K562 (cell line): ENCODE data around the gene TM9SF4.

Experiments used
- BHLHE40 ChIP-seq: IDR thresholded peaks from 2 replicates; pipeline ENCODE4 v1.6.1; 2011; ENCODE audit warnings: low read length, improper control_type of control experiment
- BMI1 ChIP-seq: fragments of 150-350 bp; IDR thresholded peaks from 2 replicates; pipeline ENCODE4 v1.6.1; 2014; ENCODE audit warnings: low read length
- POLR2AphosphoS2 ChIP-seq: IDR thresholded peaks from 2 replicates; pipeline ENCODE4 v1.6.1; 2012; ENCODE audit warnings: low read length, improper control_type of control experiment
- POLR2B ChIP-seq: fragments of 450-650 bp; IDR thresholded peaks from 2 replicates; pipeline ENCODE4 v1.6.1; 2018; ENCODE audit warnings: low read depth; ENCODE audit not compliant: partially characterized antibody
- SMAD3 ChIP-seq: fragments of 450-650 bp; formaldehyde crosslinking; conservative IDR thresholded peaks from 2 replicates; pipeline ENCODE4 v1.4.0; 2020; ENCODE audit warnings: mild to moderate bottlenecking
- SMARCA4 ChIP-seq: fragments of 450-650 bp; IDR thresholded peaks from 2 replicates; pipeline ENCODE4 v1.6.1; 2016
- YBX1 ChIP-seq: fragments of 450-650 bp; IDR thresholded peaks from 2 replicates; pipeline ENCODE4 v1.7.1; 2016; ENCODE audit warnings: mild to moderate bottlenecking
- ZFP30 ChIP-seq: fragments of 250-450 bp; sonication (Bioruptor Pico); IDR thresholded peaks from 2 replicates; pipeline ENCODE4 v1.8.0; 2022; ENCODE audit warnings: moderate library complexity, mild to moderate bottlenecking, inconsistent platforms, borderline replicate concordance
- ZKSCAN1 ChIP-seq: fragments of 150-350 bp; IDR thresholded peaks from 2 replicates; pipeline ENCODE4 v1.6.1; 2016; ENCODE audit warnings: low read depth, low read length
- ZNF174 ChIP-seq: fragments of 250-450 bp; sonication (Bioruptor Pico); IDR thresholded peaks from 2 replicates; pipeline ENCODE4 v1.4.0; 2020; ENCODE audit warnings: mild to moderate bottlenecking
- TF ChIP-seq, protein P1 (sequence below), 3 experiments: IDR thresholded peaks in 2 of 3; conservative IDR thresholded peaks in 1 of 3; 2 replicates each; pipeline ENCODE4 v1.5.1; 2011 to 2012; ENCODE audit warnings: low read length in 3 of 3, mild to moderate bottlenecking in 3 of 3, control low read depth in 2 of 3, improper control_type of control experiment in 1 of 3, inconsistent platforms in 1 of 3, low read depth in 1 of 3, mixed read lengths in 1 of 3, moderate library complexity in 1 of 3; ENCODE audit not compliant: insufficient read depth in 2 of 3
- TF ChIP-seq, protein P2 (sequence below): sonication (generic); formaldehyde crosslinking; IDR thresholded peaks from 2 replicates; pipeline ENCODE4 v1.8.0; 2022; ENCODE audit warnings: mild to moderate bottlenecking, missing genetic modification reagents
- TF ChIP-seq, protein P3 (sequence below), 2 experiments: fragments of 450-650 bp; conservative IDR thresholded peaks; 2 replicates each; pipeline ENCODE4 v1.6.1; 2017; ENCODE audit warnings: mild to moderate bottlenecking in 2 of 2, moderate library complexity in 2 of 2

DNA sequence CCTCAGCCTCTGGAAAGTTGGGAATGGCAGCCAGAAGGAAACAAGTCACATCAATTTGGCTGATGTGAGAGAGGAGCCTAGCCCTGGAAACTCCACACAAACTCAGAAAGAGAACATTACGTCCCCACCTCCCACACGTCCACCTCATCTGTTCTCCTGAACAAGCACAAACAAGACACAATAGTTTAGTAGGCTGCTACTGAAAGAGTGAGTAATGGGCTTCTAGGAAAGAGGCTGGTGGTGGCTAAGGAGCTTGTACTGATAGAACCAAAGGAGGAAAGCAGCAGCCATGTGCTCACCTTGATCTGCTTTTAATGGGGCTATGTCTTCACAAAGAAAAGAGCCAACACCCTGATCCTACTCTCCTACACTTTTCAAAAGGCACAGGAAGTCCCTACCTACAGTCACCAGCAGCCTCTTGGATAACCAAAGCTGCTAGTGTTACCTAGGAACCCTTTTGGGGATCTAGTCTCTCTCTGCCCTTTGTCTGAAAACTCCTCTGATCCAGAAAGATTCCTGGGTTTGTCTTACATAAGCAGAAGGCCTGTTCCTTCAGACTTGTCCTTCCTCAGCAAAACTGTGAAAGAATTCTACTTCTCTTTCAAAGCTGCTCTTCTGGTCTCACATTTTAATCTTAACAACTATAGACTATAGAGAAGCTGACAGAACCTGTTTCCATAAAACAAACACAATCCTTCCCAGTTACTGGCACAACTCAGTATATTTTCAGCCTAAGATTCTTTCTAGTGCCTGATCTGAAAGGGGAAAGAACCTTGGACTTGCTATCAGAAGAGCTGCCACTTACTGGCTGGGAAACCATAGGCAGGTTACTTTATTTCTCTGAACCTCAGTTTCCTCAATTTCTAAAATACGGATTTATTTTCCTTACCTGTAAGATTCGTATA, 94.9 kb downstream of the TM9SF4 start:
- TF ChIP-seq ZFP30 (no peak), SMAD3 (no peak), POLR2B (no peak), BHLHE40 (no peak), YBX1 (no peak), ZNF174 (CRISPR knock-in tag) (no peak), SMARCA4 (no peak), ZKSCAN1 (no peak), BMI1 (no peak), POLR2AphosphoS2 (no peak)
- TF ChIP-seq, protein P1, sequence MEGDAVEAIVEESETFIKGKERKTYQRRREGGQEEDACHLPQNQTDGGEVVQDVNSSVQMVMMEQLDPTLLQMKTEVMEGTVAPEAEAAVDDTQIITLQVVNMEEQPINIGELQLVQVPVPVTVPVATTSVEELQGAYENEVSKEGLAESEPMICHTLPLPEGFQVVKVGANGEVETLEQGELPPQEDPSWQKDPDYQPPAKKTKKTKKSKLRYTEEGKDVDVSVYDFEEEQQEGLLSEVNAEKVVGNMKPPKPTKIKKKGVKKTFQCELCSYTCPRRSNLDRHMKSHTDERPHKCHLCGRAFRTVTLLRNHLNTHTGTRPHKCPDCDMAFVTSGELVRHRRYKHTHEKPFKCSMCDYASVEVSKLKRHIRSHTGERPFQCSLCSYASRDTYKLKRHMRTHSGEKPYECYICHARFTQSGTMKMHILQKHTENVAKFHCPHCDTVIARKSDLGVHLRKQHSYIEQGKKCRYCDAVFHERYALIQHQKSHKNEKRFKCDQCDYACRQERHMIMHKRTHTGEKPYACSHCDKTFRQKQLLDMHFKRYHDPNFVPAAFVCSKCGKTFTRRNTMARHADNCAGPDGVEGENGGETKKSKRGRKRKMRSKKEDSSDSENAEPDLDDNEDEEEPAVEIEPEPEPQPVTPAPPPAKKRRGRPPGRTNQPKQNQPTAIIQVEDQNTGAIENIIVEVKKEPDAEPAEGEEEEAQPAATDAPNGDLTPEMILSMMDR (IDR thresholded peaks at IDR 0.05 in 2 of 3, conservative IDR thresholded peaks at IDR 0.05 in 1 of 3; ENCODE audit: insufficient read depth in 2 of 3, low read depth in 1 of 3, low read length in 3 of 3), result no peak
- TF ChIP-seq, protein P2, sequence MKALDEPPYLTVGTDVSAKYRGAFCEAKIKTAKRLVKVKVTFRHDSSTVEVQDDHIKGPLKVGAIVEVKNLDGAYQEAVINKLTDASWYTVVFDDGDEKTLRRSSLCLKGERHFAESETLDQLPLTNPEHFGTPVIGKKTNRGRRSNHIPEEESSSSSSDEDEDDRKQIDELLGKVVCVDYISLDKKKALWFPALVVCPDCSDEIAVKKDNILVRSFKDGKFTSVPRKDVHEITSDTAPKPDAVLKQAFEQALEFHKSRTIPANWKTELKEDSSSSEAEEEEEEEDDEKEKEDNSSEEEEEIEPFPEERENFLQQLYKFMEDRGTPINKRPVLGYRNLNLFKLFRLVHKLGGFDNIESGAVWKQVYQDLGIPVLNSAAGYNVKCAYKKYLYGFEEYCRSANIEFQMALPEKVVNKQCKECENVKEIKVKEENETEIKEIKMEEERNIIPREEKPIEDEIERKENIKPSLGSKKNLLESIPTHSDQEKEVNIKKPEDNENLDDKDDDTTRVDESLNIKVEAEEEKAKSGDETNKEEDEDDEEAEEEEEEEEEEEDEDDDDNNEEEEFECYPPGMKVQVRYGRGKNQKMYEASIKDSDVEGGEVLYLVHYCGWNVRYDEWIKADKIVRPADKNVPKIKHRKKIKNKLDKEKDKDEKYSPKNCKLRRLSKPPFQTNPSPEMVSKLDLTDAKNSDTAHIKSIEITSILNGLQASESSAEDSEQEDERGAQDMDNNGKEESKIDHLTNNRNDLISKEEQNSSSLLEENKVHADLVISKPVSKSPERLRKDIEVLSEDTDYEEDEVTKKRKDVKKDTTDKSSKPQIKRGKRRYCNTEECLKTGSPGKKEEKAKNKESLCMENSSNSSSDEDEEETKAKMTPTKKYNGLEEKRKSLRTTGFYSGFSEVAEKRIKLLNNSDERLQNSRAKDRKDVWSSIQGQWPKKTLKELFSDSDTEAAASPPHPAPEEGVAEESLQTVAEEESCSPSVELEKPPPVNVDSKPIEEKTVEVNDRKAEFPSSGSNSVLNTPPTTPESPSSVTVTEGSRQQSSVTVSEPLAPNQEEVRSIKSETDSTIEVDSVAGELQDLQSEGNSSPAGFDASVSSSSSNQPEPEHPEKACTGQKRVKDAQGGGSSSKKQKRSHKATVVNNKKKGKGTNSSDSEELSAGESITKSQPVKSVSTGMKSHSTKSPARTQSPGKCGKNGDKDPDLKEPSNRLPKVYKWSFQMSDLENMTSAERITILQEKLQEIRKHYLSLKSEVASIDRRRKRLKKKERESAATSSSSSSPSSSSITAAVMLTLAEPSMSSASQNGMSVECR (CRISPR knock-in tag), result no peak
- TF ChIP-seq, protein P3, sequence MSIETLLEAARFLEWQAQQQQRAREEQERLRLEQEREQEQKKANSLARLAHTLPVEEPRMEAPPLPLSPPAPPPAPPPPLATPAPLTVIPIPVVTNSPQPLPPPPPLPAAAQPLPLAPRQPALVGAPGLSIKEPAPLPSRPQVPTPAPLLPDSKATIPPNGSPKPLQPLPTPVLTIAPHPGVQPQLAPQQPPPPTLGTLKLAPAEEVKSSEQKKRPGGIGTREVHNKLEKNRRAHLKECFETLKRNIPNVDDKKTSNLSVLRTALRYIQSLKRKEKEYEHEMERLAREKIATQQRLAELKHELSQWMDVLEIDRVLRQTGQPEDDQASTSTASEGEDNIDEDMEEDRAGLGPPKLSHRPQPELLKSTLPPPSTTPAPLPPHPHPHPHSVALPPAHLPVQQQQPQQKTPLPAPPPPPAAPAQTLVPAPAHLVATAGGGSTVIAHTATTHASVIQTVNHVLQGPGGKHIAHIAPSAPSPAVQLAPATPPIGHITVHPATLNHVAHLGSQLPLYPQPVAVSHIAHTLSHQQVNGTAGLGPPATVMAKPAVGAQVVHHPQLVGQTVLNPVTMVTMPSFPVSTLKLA (conservative IDR thresholded peaks at IDR 0.05), result no peak
